GM19043 (cell line): ENCODE data around the gene OBSL1.

Source experiments
- ATAC-seq: cut with Tn5 transposase; IDR thresholded peaks from one replicate; pipeline ENCODE4 v1.9.1; 2021; ENCODE audit warnings: low read depth; ENCODE audit not compliant: unreplicated experiment

The OBSL1 gene

GRCh38 chr2:219516888-219517287 lies 54.5 kb downstream of the OBSL1 start:
- no peak for ATAC-seq

DNA sequence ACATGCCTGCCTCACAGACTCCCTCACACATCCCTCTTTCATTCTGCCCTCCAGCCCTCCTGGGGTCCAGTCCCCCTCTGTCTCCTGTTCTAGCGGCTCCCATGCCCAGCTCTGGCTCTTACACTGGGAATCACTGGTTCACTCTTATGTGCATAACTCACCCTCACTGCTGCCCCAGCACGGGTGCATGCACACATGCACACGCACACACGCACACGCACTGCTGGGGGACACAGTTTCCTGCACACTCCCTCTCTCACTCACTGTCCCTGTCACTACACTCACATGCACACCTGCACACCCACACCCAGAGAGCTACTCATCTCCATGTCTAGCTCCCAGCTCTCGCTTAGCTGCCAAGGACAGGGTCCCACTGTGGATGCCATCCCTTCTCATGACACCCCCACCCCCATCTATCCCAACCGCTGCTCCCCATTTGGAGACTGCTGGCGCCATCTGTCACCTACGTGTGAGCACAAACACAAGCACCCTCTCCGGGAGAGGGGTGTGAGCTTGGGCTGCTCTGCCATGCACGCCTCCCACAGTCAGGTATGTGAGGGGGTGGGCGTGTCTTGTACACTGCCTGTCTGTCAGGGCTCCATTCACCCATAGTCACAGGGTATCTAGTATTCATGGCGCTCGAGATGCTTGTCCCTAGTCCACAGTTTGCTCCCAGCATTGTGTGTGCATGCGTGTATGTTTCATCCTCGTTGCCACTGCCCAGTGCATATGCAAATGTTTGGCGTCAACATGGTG lies 55.3 kb downstream of the OBSL1 start:
- no peak for ATAC-seq

- no peak for ATAC-seq
These were observed 56.5 kb downstream of the OBSL1 start for GRCh38 chr2:219514836-219515235.

DNA sequence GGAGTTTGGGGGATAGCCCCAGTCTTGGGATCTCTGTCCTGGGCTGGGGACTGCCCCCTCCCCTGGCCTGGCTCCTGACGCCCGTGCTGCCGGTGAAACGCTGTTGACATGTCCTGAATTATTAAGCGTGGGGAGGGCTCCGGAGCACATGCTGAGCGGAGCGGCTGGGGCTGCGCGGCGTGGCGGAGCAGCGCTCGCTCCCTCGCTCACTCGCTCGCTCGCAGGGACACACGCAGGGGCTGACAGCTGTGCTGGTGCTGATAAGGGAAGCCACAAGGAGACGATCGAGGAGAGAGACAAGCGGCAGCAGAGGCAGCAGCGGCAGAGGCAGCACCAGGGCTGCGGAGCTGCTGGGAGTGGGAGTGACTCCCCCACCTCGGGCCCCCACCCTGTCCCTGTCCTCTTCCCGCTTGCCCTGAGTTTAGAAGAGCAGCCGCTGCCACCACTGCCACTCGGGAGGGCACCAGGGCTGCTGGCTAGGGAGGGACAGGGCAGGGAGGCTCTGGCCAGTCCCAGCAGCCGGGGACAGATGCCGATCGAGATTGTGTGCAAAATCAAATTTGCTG lies 57.1 kb downstream of the OBSL1 start, which contains the start of gene ASIC4:
ASIC4 (plus strand) TSS at position 287 of the 566 bp plus-strand sequence; CDS start at position 530, 243 bp downstream.
- no peak for ATAC-seq

DNA sequence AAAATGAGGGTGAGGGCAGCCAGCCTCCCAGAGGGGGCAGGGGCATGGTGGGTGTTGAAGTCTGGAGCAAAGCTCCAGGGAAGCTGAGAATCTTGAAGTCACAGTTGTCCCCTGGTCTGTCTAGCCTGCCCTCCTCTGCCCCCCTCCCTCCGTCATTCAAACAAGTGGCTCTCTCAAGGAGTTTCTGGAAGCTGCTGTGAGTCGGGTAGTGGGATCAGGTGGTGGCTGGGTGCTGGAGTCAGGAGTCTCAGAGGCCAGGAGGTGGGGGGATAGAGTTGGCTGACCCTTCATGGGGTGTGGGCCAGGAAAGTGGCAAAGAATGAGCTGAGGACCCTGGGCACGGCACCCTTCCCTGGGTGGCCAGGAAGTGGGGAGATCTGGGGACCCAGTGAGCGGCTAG lies 57.6 kb downstream of the OBSL1 start:
- no peak for ATAC-seq

DNA sequence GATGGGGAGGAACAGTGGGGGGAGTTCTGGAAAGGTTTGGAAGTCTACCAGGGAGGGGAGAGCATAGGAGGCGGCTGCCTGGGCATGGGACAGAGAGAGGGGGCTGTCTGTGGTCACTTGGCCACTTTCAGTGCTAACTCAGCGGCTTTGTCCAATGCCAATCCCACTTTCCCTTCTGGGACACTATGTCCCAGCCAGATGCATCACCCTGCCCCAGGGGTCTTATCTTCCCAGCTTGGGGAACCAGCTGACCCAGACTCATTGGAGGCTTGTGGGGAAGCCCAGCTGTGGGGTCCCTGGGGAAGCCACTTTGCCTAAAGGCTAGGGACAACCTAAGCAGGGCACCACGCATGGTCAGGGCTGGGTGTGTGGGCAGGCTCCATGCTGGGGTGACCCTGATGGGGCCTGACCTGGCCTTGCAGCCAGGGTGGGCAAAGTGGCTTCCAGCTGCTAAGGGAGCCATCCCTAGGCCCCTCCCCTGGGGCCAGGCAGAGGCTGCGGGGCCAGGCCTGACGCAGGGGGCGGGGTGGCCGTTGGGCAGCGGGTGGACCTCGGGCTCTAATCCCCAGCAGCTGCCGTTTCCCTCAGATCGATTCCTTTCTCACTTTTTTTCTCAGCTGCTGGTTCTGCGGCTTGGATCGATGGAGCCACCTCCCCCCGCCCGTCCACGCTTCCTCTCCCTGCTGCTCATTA lies 58.7 kb downstream of the OBSL1 start:
- no peak for ATAC-seq

DNA sequence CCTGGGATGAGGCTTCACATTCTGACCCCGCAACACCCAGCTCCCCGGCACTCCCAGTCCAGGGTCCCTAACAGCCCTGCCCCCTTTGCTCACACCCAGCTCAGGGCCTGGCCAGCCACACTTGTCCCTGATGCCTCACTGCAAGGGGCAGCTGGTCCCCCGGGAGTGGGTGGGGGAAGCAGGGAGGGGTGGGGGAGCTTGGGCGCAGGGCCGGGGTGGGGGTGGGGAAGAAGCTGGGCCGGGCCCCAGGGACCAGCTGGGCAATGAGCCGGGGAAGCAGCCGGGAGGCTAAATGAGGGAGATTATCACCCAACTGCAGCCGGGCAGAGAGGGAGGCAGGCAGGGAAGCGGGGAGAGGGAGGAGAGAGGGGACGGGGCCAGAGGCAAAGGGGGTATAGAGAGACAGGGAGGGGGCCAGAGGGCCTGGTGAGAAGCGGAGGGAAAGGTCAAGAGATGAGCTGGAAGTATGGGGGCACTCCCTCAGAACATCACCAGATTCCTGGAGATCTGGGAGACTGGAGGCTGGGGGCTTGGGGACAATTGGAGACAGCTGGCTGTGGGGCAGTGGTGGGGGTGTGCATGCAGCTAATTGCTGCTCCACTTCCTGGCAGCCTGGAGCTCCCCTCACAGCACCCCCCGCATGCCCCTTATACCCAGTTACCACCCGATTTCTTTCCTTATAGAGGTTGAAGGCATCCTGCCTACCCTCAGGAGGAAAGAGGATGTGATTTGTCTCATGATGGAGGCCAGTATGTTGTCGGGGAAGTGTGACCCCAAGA lies 59.6 kb downstream of the OBSL1 start:
- no peak for ATAC-seq

- ATAC-seq: no peak
These were observed 60.7 kb downstream of the OBSL1 start for GRCh38 chr2:219510512-219511135.

DNA sequence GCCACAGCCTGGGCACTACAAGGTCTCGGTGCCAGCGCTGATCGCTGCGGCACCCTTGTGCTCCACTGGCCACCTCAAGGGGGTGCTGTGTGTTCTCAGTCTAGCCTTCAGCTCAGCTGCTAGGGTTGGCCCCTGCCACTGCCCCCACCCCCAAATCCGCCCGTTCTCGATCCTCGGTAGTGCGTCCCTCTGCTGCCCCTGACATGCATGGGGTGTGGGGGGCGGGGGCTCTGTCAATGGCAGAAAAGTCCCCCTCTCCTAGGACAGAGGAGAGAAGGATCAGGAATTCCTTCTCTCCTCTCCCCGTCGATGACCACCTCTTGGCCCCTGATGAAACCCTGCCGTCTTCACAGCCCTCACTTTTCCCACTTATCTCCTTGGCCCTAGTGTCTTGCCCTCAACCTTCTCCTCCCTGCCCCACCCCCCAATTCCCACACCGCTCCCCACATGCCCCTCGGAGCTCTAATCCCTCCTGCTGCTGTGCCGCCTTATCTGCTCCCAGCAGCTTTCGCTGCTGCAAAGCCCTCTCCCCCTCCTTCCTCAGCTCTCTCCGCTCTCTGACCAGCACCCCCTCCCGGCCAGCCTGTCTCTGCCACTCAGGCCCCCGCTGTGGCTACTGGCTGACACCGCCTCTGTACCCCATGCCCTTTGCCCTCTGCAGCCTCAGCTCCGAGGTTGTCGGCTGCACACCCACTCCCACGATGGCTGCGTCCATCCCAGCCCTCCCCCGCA lies 61.4 kb downstream of the OBSL1 start:
- ATAC-seq: peak; percentile 62

DNA sequence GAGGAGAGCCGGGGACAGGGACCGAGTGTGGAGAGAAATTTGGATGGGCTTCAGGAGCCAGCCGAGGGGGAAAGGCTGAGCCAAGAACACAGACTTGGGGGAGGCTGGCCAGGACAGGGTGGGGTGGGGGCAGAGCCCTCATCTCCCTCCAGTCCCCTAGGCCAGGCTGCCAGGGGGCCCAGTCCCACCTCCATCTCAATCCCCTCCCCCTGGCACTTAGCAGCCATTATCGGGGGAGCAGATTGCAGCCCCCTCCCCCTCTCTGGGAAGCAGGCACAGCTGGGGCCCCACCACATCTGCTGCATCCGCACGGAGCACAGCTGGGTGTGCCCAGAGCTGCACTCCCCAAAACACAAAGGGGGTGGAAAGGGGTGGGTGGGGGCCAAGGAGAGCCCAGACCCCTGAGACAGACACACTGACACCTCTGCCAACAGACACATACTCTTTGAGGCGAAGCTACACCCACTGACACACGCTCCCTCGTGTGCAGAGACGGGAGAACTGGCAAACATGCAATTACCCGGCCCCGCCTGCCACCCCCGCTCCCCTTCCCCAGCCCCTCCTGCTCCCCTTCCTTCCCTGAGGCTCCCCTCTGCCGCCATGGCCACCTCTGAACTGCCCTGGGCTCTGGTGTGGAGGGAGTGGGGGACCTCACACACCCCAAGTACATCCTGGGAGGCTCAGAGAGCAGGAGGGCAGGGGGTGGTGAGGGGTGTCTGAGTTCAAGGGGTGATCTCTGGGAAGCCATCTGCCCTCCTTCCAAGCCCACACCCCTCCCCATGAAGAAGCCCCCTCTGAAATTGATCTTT lies 62.2 kb downstream of the OBSL1 start:
- peak; percentile 19 for ATAC-seq

DNA sequence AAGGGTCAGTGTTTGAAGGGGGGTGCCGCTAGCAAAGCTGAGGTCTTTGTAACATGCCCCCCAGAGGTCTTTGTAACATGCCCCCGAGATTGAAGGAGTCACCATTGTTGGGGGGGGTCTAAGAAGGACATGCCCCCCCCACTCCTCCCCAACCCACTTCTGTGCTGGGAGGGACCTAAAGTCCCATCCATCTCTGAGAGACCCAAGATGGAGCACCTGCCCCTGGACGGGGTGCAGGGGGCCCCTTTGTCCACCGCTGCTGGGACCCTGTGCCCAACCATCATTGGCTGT lies 63.0 kb downstream of the OBSL1 start:
- no peak for ATAC-seq

DNA sequence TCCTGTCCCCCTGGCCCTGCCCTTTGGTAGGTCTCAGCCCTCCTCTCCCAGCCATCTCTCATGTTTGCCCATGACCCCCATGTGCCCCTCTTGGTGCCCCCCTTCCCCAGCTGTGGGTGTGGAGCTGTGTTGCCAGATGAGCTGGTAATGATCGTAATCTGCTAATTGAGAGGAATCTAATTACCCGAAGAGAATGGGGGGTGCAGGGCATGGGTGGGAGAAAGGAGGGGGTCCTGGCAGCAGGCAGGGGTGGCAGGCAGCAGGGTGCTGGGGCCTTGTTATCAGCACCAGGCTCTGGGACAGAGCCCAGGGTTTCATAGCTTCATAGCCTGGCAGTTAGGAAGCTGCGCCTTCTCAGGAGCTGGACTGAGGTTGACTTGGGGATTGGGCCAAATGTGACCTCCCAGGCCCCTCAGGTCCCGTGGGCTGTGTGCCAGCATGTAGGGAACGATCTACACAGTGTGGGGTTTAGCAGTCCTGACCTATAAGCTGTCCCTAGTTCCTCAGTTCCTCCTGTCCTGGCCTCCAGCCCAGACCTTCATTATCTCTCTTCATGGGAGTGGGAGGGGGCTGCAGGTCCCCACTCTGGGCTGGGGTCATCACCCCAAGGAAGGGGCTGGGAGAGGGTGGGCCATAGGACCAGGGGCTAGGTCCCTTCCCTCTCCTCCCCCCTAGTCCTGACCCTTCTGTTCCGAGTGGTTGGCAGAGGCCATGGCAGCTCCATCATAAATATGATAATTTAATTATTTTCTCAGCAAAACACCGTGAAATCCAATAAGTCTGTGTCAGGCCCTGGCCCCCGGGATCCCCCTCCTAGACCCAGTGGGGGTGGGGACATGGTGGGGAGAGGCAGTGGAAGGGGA lies 63.5 kb downstream of the OBSL1 start:
- no peak for ATAC-seq

GRCh38 chr2:219506802-219507526 lies 64.4 kb downstream of the OBSL1 start:
- no peak for ATAC-seq

DNA sequence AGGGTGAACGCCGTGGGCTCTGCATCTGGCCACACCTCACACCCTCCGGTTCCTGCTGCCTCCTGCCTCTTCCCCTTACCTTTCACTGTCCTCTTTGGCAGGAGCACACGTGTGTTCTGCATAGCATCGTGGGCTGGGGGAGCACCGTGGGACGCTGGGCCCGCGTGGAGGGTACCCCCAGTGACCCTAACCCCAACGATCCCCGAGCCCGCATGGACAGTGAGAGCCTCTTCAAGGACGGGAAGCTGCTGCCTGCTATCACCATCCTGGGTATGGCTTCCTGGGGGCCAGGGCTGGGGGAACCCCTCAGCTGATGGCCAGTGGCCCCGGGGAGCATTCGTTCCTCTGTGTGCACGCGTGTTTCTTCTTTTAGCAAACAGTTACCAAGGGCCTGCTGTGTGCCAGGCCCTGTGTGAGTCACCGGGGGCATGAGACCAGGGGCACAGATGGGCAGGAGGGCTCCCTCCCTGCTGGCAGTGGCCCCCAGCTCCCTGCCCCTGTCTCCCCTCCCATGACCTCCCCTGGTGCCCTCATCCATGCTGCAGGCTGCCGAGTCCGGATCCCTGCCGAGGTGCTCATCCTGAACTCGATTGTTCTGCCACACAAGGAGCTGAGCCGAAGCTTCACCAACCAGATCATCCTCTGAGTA lies 65.1 kb downstream of the OBSL1 start:
- ATAC-seq: no peak

DNA sequence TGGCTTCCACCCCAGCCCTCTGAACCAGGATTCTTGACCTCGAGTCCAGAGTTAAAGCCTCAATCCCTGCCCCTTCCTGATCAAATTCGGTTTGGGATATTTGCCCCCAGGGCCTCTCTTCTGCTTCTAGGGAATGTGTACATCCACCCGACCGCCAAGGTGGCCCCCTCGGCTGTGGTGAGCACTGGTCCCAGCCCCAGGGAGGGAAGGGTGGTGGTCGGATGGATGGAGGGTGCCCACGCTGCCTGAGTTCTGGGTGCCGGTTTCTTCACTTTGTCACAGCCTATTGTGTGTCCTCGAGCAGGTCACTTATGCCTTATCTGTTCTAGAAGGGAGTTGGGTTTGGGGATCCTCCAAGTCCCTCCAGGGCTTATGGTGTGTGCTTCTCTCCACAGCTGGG lies 65.8 kb downstream of the OBSL1 start:
- ATAC-seq: no peak

GRCh38 chr2:219502618-219503017 lies 68.7 kb downstream of the OBSL1 start:
- no peak for ATAC-seq

DNA sequence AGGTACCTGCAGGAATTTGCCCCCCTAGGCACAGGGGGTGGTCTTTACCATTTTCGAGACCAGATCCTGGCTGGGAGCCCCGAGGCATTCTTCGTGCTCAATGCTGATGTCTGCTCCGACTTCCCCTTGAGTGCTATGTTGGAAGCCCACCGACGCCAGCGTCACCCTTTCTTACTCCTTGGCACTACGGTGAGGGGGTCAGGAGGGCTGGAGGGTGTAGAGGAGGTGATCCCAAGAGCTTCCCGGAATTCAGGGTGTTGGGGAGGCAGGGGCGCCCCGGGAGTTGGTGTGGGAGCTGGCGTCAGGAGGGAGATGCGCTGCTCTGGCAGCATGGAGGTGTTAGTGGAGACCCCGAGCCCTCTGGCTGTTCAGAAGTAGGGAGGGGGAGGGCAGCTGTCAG lies 69.5 kb downstream of the OBSL1 start:
- no peak for ATAC-seq
